PC-3 (cell line): Measurements from ENCODE around the gene PLGLB1.
"Not testable (repeated sequence)": the region's sequence is repeated elsewhere in the genome, so short reads cannot be mapped to it uniquely, and the experiment has no call there.

Experiments used
- CTCF ChIP-seq: fragments of 300-600 bp; sonication (generic); conservative IDR thresholded peaks from 2 replicates; pipeline ENCODE4 v1.5.1; 2017; ENCODE audit warnings: antibody characterized with exemption, low read depth, mild to moderate bottlenecking, low read length
- EZH2 ChIP-seq: fragments of 300-600 bp; sonication (generic); IDR thresholded peaks from one replicate; pipeline ENCODE4 v1.6.1; 2017; ENCODE audit warnings: antibody characterized with exemption, mild to moderate bottlenecking, low read length; ENCODE audit not compliant: unreplicated experiment
- EZH2phosphoT487 ChIP-seq: fragments of 300-600 bp; sonication (generic); IDR thresholded peaks from 2 replicates; pipeline ENCODE4 v1.6.1; 2018; ENCODE audit warnings: mild to moderate bottlenecking, antibody characterized with exemption, low read length, borderline replicate concordance

DNA sequence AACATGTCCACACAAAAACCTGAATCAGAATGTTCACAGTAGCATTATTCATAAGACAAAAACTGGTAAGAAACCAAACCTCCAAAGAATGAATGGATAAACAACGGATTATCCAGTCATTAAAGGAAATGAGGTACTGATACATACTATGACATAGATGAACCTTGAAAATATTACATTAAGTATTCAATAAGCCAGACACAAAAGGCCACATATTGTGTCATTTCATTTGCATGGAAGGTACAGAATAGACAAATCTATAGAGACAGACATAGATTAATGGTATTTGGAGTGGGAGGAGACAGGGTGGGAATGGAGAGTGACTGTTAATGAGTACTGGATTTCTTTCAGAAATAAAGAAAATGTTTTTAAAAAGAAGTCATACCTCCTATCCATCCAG is 39.9 kb upstream of the PLGLB1 start:
- not testable (repeated sequence) for TF ChIP-seq CTCF, EZH2phosphoT487, EZH2
